C4-2B (cell line): Measurements from ENCODE around the gene AUTS2.

ENCODE experiments used
- ZFX ChIP-seq: fragments of 450-650 bp; IDR thresholded peaks from 2 replicates; pipeline ENCODE4 v1.6.1; 2017
- TF ChIP-seq, protein P1 (sequence below): fragments of 450-650 bp; conservative IDR thresholded peaks from 2 replicates; pipeline ENCODE4 v1.5.1; 2017; ENCODE audit warnings: mild to moderate bottlenecking

DNA sequence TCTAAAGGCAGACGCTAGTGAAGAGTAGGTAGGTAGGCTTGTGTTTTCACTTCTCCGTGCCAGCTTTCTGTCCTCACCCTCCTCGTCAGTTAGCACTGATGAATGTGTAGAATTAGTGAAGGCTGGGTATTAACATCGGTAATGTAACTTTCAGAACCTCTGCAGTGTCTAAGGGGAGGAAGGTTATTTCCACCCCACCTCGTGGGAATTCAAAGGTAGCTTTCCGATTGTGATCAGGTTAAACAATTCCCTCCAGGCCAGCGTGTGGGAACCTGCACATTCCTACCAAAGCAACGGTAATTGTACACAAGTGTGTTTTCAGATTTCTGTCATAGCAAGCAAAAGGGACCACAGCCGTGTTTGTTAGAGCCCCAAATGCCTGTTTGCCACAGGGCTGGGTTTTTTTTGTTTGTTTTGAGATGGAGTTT, 1128.7 kb downstream of the AUTS2 start:
- TF ChIP-seq, protein P1, sequence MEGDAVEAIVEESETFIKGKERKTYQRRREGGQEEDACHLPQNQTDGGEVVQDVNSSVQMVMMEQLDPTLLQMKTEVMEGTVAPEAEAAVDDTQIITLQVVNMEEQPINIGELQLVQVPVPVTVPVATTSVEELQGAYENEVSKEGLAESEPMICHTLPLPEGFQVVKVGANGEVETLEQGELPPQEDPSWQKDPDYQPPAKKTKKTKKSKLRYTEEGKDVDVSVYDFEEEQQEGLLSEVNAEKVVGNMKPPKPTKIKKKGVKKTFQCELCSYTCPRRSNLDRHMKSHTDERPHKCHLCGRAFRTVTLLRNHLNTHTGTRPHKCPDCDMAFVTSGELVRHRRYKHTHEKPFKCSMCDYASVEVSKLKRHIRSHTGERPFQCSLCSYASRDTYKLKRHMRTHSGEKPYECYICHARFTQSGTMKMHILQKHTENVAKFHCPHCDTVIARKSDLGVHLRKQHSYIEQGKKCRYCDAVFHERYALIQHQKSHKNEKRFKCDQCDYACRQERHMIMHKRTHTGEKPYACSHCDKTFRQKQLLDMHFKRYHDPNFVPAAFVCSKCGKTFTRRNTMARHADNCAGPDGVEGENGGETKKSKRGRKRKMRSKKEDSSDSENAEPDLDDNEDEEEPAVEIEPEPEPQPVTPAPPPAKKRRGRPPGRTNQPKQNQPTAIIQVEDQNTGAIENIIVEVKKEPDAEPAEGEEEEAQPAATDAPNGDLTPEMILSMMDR: no peak
- no peak for TF ChIP-seq ZFX
